Activated CD8-positive, alpha-beta T cell treated with anti-CD3 and anti-CD28 coated beads for 36 hours (primary cell): ENCODE results near the gene MACROH2A1. TPM values are rescaled to one million over a fixed set of nuclear protein-coding genes. Genes with fewer than 3 reads are reported as not detected.

Source experiments
- ATAC-seq: fragments of 200-7000 bp; cut with Tn5 transposase; one replicate; pipeline ENCODE4 v1.10.0; 2021; ENCODE audit warnings: mild to moderate bottlenecking, moderate library complexity
- CTCF ChIA-PET: fragments of 350-600 bp; sonication (Branson Sonifier 250); formaldehyde crosslinking; loops from one replicate; lab custom pipeline; 2021; ENCODE audit warnings: antibody characterized with exemption; lab: Charles Lee
- POLR2A ChIA-PET: fragments of 350-600 bp; sonication (Branson Sonifier 250); formaldehyde crosslinking; loops from one replicate; lab custom pipeline; 2021; ENCODE audit warnings: antibody characterized with exemption; lab: Charles Lee
- DNase-seq: peaks from one replicate; pipeline ENCODE4 v3.0.0-alpha.2; 2020
- H3K27ac Mint-ChIP-seq: one replicate; pipeline ENCODE4 v1.8.0; 2021; ENCODE audit warnings: mild to moderate bottlenecking, mixed read lengths
- H3K27me3 Mint-ChIP-seq: one replicate; pipeline ENCODE4 v1.8.0; 2021; ENCODE audit warnings: mixed read lengths
- H3K36me3 Mint-ChIP-seq: one replicate; pipeline ENCODE4 v1.8.0; 2021; ENCODE audit warnings: low read depth, mixed read lengths
- H3K4me1 Mint-ChIP-seq: one replicate; pipeline ENCODE4 v1.8.0; 2021; ENCODE audit warnings: low read depth, mixed read lengths
- H3K4me3 Mint-ChIP-seq: one replicate; pipeline ENCODE4 v1.8.0; 2021; ENCODE audit warnings: mild to moderate bottlenecking, moderate library complexity, mixed read lengths
- H3K9me3 Mint-ChIP-seq: one replicate; pipeline ENCODE4 v1.8.0; 2021; ENCODE audit warnings: mixed read lengths
- CTCF ChIP-seq: fragments of 200-600 bp; IDR thresholded peaks from one replicate; pipeline ENCODE4 v1.8.0; 2022; ENCODE audit warnings: antibody characterized with exemption, mild to moderate bottlenecking
- intact Hi-C: fragments of 100-400 bp; cut with micrococcal nuclease; formaldehyde crosslinking; loops from one replicate; pipeline ENCODE4 v1.10.0; 2022
- total RNA-seq, 2 experiments: library from RNA; stranded (reverse); gene quantifications; one replicate each; pipeline ENCODE4 v1.2.3, GENCODE V29; 2021

MACROH2A1 gene
- total RNA-seq, 2 experiments from 2014 or later: 170 to 179 TPM

- Mint-ChIP-seq H3K4me3 (no peak overlapping the region), H3K36me3 (peaks cover 19% of the 10 kb centered on the region), H3K27me3 (no peaks in the 10 kb centered on the region), H3K4me1 (no peaks in the 10 kb centered on the region), H3K27ac (no peak overlapping the region), H3K9me3 (no peaks in the 10 kb centered on the region)
- DNase-seq: no peak
- intact Hi-C loops: no loop called here
- POLR2A ChIA-PET: no interaction called here
- no peak for ATAC-seq
- CTCF ChIA-PET: no interaction called here
- no peak for TF ChIP-seq CTCF
These were observed 50.1 kb downstream of the MACROH2A1 start for GRCh38 chr5:135348918-135349317.

GRCh38 chr5:135347392-135347791, 51.6 kb downstream of the MACROH2A1 start:
- Mint-ChIP-seq H3K27ac (no peak overlapping the region), H3K4me1 (no peaks in the 10 kb centered on the region), H3K9me3 (no peaks in the 10 kb centered on the region), H3K4me3 (no peak overlapping the region), H3K36me3 (peaks cover 32% of the 10 kb centered on the region), H3K27me3 (no peaks in the 10 kb centered on the region)
- no peak for TF ChIP-seq CTCF
- no peak for DNase-seq
- ChIA-PET CTCF (interaction anchor here (0.5 kb wide), 1 partner anchor 14 kb away, joined by 3 read pairs; no protein-coding TSS in a partner anchor), POLR2A (no interaction called here)
- intact Hi-C loops: no loop called here
- ATAC-seq: no peak

GRCh38 chr5:135345956-135346731, 52.9 kb downstream of the MACROH2A1 start:
- POLR2A ChIA-PET: interaction anchor here (0.6 to 1.0 kb wide), 2 partner anchors 10 to 14 kb away, joined by 3 read pairs; no protein-coding TSS in a partner anchor
- TF ChIP-seq CTCF: no peak
- intact Hi-C loops: no loop called here
- no peak for DNase-seq
- CTCF ChIA-PET: interaction anchor here (1.1 kb wide), 1 partner anchor 80 kb away, joined by 3 read pairs; no protein-coding TSS in a partner anchor
- Mint-ChIP-seq H3K4me3 (no peak overlapping the region), H3K36me3 (peaks cover 36% of the 10 kb centered on the region), H3K27ac (no peak overlapping the region), H3K4me1 (no peaks in the 10 kb centered on the region), H3K9me3 (no peaks in the 10 kb centered on the region), H3K27me3 (no peaks in the 10 kb centered on the region)
- ATAC-seq: no peak

- H3K27me3 Mint-ChIP-seq: no peaks in the 10 kb centered on the region
- no peak overlapping the region for H3K4me3 Mint-ChIP-seq
- H3K27ac Mint-ChIP-seq: no peak overlapping the region
- no peak for TF ChIP-seq CTCF
- no peaks in the 10 kb centered on the region for H3K4me1 Mint-ChIP-seq
- ATAC-seq (no peak), DNase-seq (no peak)
- CTCF ChIA-PET: interaction anchor here (0.9 kb wide), 1 partner anchor 82 kb away, joined by 4 read pairs; no protein-coding TSS in a partner anchor
- H3K36me3 Mint-ChIP-seq: peaks cover 32% of the 10 kb centered on the region
- intact Hi-C loops: no loop called here
- H3K9me3 Mint-ChIP-seq: no peaks in the 10 kb centered on the region
- POLR2A ChIA-PET: no interaction called here
These were observed 54.7 kb downstream of the MACROH2A1 start for GRCh38 chr5:135344349-135344748.

- DNase-seq: no peak
- POLR2A ChIA-PET: interaction anchor here (0.7 kb wide), 1 partner anchor 11 kb away, joined by 3 read pairs; no protein-coding TSS in a partner anchor
- no peak for TF ChIP-seq CTCF
- Mint-ChIP-seq H3K36me3 (peaks cover 33% of the 10 kb centered on the region), H3K9me3 (no peaks in the 10 kb centered on the region), H3K27me3 (no peaks in the 10 kb centered on the region), H3K4me3 (no peak overlapping the region), H3K27ac (no peak overlapping the region), H3K4me1 (no peaks in the 10 kb centered on the region)
- CTCF ChIA-PET: interaction anchor here (0.9 kb wide), 1 partner anchor 83 kb away, joined by 4 read pairs; no protein-coding TSS in a partner anchor
- no peak for ATAC-seq
- intact Hi-C loops: no loop called here
These were observed 55.6 kb downstream of the MACROH2A1 start for GRCh38 chr5:135343413-135343812.
